ENCODE data around the gene ZBTB33. TPM values are rescaled to one million over a fixed set of nuclear protein-coding genes. Genes with fewer than 3 reads are reported as not detected.

ZBTB33 gene, protein sequence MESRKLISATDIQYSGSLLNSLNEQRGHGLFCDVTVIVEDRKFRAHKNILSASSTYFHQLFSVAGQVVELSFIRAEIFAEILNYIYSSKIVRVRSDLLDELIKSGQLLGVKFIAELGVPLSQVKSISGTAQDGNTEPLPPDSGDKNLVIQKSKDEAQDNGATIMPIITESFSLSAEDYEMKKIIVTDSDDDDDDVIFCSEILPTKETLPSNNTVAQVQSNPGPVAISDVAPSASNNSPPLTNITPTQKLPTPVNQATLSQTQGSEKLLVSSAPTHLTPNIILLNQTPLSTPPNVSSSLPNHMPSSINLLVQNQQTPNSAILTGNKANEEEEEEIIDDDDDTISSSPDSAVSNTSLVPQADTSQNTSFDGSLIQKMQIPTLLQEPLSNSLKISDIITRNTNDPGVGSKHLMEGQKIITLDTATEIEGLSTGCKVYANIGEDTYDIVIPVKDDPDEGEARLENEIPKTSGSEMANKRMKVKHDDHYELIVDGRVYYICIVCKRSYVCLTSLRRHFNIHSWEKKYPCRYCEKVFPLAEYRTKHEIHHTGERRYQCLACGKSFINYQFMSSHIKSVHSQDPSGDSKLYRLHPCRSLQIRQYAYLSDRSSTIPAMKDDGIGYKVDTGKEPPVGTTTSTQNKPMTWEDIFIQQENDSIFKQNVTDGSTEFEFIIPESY
- 10 to 100 TPM; 11.6 to 12.4 TPM for total RNA-seq

DNA sequence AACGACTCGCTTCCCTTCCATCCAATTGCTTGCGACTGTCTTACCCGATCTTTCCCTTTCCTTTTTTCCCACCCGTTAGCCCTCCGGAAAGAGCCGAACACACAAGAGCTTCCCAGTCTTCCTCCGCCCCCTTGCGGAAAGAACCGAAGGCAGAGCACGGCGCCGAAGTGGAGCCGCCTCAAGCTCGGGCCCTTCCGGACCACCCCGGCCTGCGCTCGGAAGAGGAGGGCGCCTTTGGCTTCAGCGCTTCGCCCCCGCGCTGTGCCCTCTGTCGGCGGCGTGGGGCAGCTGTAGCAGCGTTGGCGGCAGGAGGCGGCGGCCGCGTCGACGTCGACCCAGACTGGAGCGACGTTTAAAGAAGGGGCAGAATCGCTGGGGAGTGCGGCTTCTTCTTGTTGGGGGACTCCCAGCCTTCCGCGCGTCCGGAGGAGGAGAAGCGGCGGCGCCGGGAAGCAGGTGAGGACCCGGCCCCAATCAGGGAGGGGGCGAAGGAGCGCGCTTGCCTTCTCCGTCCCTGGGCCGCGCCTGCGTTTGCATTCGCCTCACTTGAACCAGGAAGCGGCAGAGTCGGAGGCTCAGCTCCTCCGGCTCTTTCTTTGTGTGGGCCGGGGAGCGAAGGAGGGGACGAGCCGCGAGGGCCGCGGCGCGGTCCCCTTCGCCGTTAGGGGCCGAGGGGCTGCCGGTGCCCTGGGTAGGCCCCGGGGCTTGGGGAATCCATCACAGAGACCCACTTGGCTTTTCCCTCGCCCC is at the start of gene ZBTB33:
Gene ZBTB33, plus strand, starts transcription at position 291 of the 750 bp plus-strand sequence. CDS start 2,604 bp downstream, outside the sequence.
- peak within 1 kb of the TSS; percentile 93 for H3K4me3 Mint-ChIP-seq
- ATAC-seq: peak; percentile 98
- peaks cover 27% of the 10 kb centered on the region for H3K4me1 Mint-ChIP-seq (ENCODE audit: low read depth)
- TF ChIP-seq, protein P1, sequence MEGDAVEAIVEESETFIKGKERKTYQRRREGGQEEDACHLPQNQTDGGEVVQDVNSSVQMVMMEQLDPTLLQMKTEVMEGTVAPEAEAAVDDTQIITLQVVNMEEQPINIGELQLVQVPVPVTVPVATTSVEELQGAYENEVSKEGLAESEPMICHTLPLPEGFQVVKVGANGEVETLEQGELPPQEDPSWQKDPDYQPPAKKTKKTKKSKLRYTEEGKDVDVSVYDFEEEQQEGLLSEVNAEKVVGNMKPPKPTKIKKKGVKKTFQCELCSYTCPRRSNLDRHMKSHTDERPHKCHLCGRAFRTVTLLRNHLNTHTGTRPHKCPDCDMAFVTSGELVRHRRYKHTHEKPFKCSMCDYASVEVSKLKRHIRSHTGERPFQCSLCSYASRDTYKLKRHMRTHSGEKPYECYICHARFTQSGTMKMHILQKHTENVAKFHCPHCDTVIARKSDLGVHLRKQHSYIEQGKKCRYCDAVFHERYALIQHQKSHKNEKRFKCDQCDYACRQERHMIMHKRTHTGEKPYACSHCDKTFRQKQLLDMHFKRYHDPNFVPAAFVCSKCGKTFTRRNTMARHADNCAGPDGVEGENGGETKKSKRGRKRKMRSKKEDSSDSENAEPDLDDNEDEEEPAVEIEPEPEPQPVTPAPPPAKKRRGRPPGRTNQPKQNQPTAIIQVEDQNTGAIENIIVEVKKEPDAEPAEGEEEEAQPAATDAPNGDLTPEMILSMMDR (IDR thresholded peaks at IDR 0.05): no peak
- no peaks in the 10 kb centered on the region for H3K27me3 Mint-ChIP-seq
- H3K36me3 Mint-ChIP-seq (ENCODE audit: low read depth): peaks cover 23% of the 10 kb centered on the region
- H3K27ac Mint-ChIP-seq: peak within 1 kb of the TSS; percentile 96
- CTCF ChIA-PET: interaction anchor here (1.0 to 1.4 kb wide), 3 partner anchors 9 to 58 kb away, joined by 3 to 6 read pairs (median 6); no protein-coding TSS in a partner anchor
- peak; percentile 88 for DNase-seq
- POLR2A ChIA-PET: interaction anchor here (0.6 to 1.0 kb wide), 3 partner anchors 13 to 61 kb away, joined by 3 read pairs; partner anchors contain the start of gene TMEM255A
- H3K9me3 Mint-ChIP-seq: no peaks in the 10 kb centered on the region
- intact Hi-C loops (cut with micrococcal nuclease): loop anchor here (10.0 kb wide), 1 partner anchor 54 kb away; no protein-coding TSS in a partner anchor

DNA sequence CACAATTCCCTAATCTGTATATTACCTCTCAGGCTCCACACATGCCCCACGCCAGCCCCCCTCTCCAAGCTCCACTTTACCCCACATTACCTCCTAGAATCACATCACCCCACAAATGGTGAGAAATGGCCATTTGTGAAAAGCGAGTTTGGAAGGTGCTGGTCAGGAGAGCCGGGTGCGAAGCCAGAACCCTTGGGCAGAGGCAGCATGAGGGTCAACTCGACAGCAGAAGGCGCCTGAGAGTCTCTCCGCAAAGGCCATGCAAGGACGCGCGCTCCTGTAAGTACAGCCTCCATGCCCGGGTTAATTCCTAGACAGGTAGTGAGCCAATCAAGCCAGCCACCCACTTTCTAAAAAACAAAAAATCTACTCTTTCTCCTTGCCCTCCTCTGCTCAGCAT is 49.8 kb upstream of the ZBTB33 start:
- Mint-ChIP-seq H3K27me3 (no peaks in the 10 kb centered on the region), H3K4me1 (ENCODE audit: low read depth) (peaks cover 3% of the 10 kb centered on the region), H3K9me3 (no peaks in the 10 kb centered on the region), H3K4me3 (no peak overlapping the region), H3K36me3 (ENCODE audit: low read depth) (no peaks in the 10 kb centered on the region), H3K27ac (no peak overlapping the region)
- TF ChIP-seq, protein P1 (IDR thresholded peaks at IDR 0.05): no peak
- POLR2A ChIA-PET: no interaction called here
- intact Hi-C loops (cut with micrococcal nuclease): no loop called here
- DNase-seq: no peak
- CTCF ChIA-PET: no interaction called here
- ATAC-seq: no peak

DNA sequence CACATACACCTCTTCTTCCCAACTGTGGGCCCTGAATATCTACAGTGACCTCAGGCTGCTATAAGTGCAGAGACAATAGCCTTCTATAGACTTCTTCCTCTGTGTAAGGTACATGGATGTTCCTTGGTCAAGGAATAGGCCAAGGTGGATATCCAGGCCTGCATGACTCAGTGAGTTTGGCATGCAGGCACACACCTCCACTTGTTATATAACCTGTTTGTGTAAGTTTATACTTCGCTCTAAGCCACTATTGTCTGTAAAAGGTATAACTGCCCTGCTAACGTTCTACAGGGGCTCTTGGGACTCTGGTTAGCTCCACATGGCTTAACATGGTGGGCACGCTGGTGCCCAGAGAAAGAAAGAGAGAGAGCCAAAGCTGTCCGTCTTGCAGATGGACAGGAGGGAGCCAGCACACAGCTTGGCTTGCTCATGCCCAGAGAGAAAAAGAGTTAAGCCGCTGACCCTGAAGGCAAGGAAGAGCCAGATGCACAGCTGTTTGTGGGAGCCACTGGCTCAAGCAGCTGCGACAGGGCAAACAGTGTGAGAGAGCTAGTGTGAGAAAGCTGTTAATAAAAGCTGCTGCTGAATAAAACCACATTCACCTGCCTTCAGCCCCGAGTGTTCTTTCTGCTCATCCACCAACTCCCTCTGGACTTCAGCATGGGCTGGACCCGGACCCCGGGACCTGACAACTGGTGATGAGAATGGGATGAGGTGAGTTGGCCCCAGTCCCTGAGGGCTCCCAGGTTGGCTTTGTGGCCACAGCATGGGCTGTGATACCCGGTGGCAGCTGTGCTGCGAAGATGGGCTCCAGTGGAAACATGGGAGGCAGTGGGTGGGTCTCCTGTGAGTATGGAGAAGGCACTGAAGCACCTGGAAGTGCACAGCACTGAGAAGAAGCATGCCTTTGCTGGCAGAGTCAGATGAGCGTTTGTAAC is 44.5 kb upstream of the ZBTB33 start:
- CTCF ChIA-PET: interaction anchor here (2.1 kb wide), 1 partner anchor 8 kb away, joined by 11 read pairs; no protein-coding TSS in a partner anchor
- TF ChIP-seq, protein P1 (IDR thresholded peaks at IDR 0.05): no peak
- Mint-ChIP-seq H3K27ac (no peak overlapping the region), H3K4me1 (ENCODE audit: low read depth) (no peaks in the 10 kb centered on the region), H3K27me3 (no peaks in the 10 kb centered on the region), H3K36me3 (ENCODE audit: low read depth) (no peaks in the 10 kb centered on the region), H3K4me3 (no peak overlapping the region), H3K9me3 (no peaks in the 10 kb centered on the region)
- DNase-seq (no peak), ATAC-seq (no peak)
- POLR2A ChIA-PET: no interaction called here
- intact Hi-C loops (cut with micrococcal nuclease): no loop called here

DNA sequence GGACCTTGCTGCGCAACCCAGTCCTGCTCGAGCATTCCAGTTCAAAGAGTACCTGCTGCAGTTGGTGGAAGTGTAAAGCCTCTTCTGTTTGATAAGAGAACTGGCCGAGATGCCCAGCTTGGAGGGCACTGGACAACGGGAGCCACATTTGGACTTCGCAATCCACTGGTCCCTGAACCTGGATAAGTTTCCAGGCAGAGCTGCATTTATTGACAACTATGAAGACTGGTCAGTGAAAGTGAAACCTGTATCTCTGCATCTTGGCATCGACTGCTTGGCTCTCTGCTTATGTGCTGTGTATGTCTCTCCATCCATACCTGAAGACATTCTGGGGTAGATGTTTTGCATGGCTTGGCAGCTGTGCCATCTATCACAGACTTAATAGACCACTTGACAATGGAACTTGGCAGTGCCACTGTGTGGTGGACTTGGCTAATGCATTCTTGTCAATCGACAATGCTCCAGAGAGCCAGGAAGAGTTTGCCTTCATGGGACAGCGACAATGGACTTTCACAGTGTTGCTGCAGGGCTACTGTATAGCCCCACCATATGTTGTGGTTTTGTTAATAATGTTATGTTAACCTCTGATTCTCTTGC is 43.5 kb upstream of the ZBTB33 start:
- intact Hi-C loops (cut with micrococcal nuclease): no loop called here

More for the DNA sequence above, 43.5 kb upstream of the ZBTB33 start:
- H3K9me3 Mint-ChIP-seq: no peaks in the 10 kb centered on the region
- H3K27me3 Mint-ChIP-seq: no peaks in the 10 kb centered on the region
- H3K4me1 Mint-ChIP-seq (ENCODE audit: low read depth): no peaks in the 10 kb centered on the region
- ChIA-PET POLR2A (no interaction called here), CTCF (no interaction called here)
- DNase-seq: no peak
- H3K36me3 Mint-ChIP-seq (ENCODE audit: low read depth): no peaks in the 10 kb centered on the region
- TF ChIP-seq, protein P1 (IDR thresholded peaks at IDR 0.05): no peak
- no peak overlapping the region for H3K27ac Mint-ChIP-seq
- H3K4me3 Mint-ChIP-seq: no peak overlapping the region
- no peak for ATAC-seq
